Measurements from ENCODE around the gene RAI1. TPM values are rescaled to one million over a fixed set of nuclear protein-coding genes. Genes with fewer than 3 reads are reported as not detected.
A peak's percentile ranks its signal among the peaks of the same experiment; 100 is the strongest.

RAI1 gene
- total RNA-seq, 1 donor from 2014 or later: 39.1 TPM

DNA sequence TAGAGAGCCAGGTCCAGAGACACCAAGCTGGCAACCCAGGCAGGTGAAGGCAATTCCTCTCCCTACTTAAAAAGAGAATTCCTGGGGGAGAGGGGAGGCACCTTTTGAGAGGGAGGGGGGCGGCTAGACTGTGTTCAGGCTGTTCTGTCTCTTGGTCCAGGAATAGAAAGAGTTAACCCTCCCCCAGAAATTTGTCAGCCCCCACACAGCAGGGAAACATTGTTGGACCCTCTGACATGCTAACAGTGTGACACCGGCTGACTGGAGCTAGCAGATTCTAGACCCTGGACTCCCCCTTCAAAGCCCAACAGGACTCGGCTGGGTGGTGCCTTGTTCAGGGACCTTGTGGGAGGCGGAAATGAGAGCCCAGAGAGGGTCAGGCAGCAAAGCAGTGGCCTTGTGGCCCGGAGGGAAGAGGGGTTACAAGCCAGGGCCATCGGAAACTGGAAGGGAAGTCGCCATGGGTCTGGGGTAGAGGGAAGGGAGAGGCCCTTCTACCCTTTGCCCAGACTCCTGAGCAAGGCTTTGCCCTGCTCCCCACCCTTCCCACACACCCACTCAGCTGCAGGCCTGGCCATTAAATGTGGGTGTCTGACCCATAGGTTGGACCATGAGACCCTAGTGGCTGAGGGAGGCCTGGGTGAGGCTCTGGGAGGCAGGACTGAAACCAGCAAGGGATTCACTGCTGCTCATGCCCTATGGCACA lies 44.6 kb downstream of the RAI1 start:
- peak overlapping the region; percentile 98 for H3K4me2 ChIP-seq (ENCODE audit: low read length)
- no peaks in the 10 kb centered on the region for H3K36me3 ChIP-seq (ENCODE audit: insufficient read depth, low read length)
- peak overlapping the region; percentile 43 for H3K9ac ChIP-seq (ENCODE audit: low read length)
- H3K27me3 Mint-ChIP-seq (ENCODE audit: low read depth, unreplicated experiment): no peaks in the 10 kb centered on the region
- peaks cover 83% of the 10 kb centered on the region for H4K20me1 ChIP-seq (ENCODE audit: insufficient read depth, low read length)
- peaks cover 80% of the 10 kb centered on the region for H3K79me2 ChIP-seq (ENCODE audit: insufficient read depth, low read length)
- H3K27me3 ChIP-seq (ENCODE audit: insufficient read depth, low read length): no peaks in the 10 kb centered on the region
- H3K27ac Mint-ChIP-seq (ENCODE audit: unreplicated experiment): peak overlapping the region; percentile 14
- no peak overlapping the region for H2AFZ ChIP-seq (ENCODE audit: low read depth, low read length)
- H3K4me3 ChIP-seq (ENCODE audit: insufficient read depth, low read depth, low read length): peak overlapping the region; percentile 31
- H3K9me3 Mint-ChIP-seq (ENCODE audit: unreplicated experiment): no peaks in the 10 kb centered on the region
- no peak overlapping the region for H3K27ac ChIP-seq (ENCODE audit: low read depth, low read length)
- DNase-seq (ENCODE audit: low read depth) (no peak), FAIRE-seq (no peak)
- TF ChIP-seq, protein P1, sequence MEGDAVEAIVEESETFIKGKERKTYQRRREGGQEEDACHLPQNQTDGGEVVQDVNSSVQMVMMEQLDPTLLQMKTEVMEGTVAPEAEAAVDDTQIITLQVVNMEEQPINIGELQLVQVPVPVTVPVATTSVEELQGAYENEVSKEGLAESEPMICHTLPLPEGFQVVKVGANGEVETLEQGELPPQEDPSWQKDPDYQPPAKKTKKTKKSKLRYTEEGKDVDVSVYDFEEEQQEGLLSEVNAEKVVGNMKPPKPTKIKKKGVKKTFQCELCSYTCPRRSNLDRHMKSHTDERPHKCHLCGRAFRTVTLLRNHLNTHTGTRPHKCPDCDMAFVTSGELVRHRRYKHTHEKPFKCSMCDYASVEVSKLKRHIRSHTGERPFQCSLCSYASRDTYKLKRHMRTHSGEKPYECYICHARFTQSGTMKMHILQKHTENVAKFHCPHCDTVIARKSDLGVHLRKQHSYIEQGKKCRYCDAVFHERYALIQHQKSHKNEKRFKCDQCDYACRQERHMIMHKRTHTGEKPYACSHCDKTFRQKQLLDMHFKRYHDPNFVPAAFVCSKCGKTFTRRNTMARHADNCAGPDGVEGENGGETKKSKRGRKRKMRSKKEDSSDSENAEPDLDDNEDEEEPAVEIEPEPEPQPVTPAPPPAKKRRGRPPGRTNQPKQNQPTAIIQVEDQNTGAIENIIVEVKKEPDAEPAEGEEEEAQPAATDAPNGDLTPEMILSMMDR (IDR thresholded peaks at IDR 0.05; ENCODE audit: insufficient read depth, low read depth, low read length): no peak
- peak overlapping the region; percentile 95 for H3K4me3 Mint-ChIP-seq (ENCODE audit: unreplicated experiment)
- H3K9me3 ChIP-seq (ENCODE audit: insufficient read depth, low read depth, low read length): no peaks in the 10 kb centered on the region
- H3K4me1 ChIP-seq (ENCODE audit: insufficient read depth, low read length): peaks cover 48% of the 10 kb centered on the region
- peaks cover 38% of the 10 kb centered on the region for H3K4me1 Mint-ChIP-seq (ENCODE audit: low read depth, unreplicated experiment)
- peaks cover 3% of the 10 kb centered on the region for H3K36me3 Mint-ChIP-seq (ENCODE audit: low read depth, unreplicated experiment)

DNA sequence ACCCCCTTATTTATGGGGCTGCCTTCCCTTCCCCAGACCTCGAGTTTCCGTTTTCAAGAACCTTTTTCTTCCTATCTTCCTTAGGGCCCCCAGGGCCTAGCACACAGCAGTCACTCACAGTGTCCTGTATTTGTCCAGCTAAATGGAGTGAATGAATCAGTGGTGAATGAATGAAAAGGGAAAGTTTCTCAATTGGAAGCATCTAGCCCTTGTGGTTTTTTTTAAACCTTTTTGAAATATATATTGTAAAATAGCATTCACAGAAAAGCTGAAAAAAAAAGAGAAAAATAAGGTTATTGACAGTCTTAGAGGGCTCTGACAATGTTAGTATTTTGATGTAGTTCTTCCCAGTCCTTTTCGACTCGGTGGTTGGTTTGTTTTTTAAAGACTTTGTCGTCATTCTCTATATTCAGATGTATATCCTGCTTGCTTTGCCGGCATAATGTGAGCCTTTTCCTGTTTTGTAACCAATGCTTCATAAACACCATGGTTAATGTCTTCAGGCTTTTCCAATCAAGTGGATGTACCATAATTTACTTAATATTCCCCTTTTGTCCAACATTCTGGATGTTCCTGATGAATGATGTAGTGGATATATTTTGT lies 45.3 kb downstream of the RAI1 start:
- no peak for DNase-seq (ENCODE audit: low read depth)
- H3K36me3 ChIP-seq (ENCODE audit: insufficient read depth, low read length): no peaks in the 10 kb centered on the region
- no peak overlapping the region for H3K4me3 Mint-ChIP-seq (ENCODE audit: unreplicated experiment)
- H3K27ac ChIP-seq (ENCODE audit: low read depth, low read length): no peak overlapping the region
- H3K36me3 Mint-ChIP-seq (ENCODE audit: low read depth, unreplicated experiment): peaks cover 3% of the 10 kb centered on the region
- H3K27me3 Mint-ChIP-seq (ENCODE audit: low read depth, unreplicated experiment): no peaks in the 10 kb centered on the region
- H3K9ac ChIP-seq (ENCODE audit: low read length): no peak overlapping the region
- H3K79me2 ChIP-seq (ENCODE audit: insufficient read depth, low read length): peaks cover 80% of the 10 kb centered on the region
- FAIRE-seq: peak; percentile 13
- peaks cover 38% of the 10 kb centered on the region for H3K4me1 Mint-ChIP-seq (ENCODE audit: low read depth, unreplicated experiment)
- H3K9me3 Mint-ChIP-seq (ENCODE audit: unreplicated experiment): no peaks in the 10 kb centered on the region
- no peak overlapping the region for H3K4me3 ChIP-seq (ENCODE audit: insufficient read depth, low read depth, low read length)
- peaks cover 83% of the 10 kb centered on the region for H4K20me1 ChIP-seq (ENCODE audit: insufficient read depth, low read length)
- peak overlapping the region; percentile 98 for H3K4me2 ChIP-seq (ENCODE audit: low read length)
- H3K27ac Mint-ChIP-seq (ENCODE audit: unreplicated experiment): peak overlapping the region; percentile 1
- H3K27me3 ChIP-seq (ENCODE audit: insufficient read depth, low read length): no peaks in the 10 kb centered on the region
- TF ChIP-seq, protein P1 (IDR thresholded peaks at IDR 0.05; ENCODE audit: insufficient read depth, low read depth, low read length): no peak
- TF ChIP-seq EZH2 (IDR thresholded peaks at IDR 0.05; ENCODE audit: insufficient read depth, low read length): no peak
- peaks cover 48% of the 10 kb centered on the region for H3K4me1 ChIP-seq (ENCODE audit: insufficient read depth, low read length)
- H3K9me3 ChIP-seq (ENCODE audit: insufficient read depth, low read depth, low read length): no peaks in the 10 kb centered on the region
- no peak overlapping the region for H2AFZ ChIP-seq (ENCODE audit: low read depth, low read length)
